HG02852 (cell line): ENCODE data around the gene PARK7.
A peak's percentile ranks its signal among the peaks of the same experiment; 100 is the strongest.

Experiments
- ATAC-seq: cut with Tn5 transposase; IDR thresholded peaks from one replicate; pipeline ENCODE4 v1.9.1; 2021; ENCODE audit warnings: mild to moderate bottlenecking, moderate library complexity; ENCODE audit not compliant: unreplicated experiment

PARK7 gene

DNA sequence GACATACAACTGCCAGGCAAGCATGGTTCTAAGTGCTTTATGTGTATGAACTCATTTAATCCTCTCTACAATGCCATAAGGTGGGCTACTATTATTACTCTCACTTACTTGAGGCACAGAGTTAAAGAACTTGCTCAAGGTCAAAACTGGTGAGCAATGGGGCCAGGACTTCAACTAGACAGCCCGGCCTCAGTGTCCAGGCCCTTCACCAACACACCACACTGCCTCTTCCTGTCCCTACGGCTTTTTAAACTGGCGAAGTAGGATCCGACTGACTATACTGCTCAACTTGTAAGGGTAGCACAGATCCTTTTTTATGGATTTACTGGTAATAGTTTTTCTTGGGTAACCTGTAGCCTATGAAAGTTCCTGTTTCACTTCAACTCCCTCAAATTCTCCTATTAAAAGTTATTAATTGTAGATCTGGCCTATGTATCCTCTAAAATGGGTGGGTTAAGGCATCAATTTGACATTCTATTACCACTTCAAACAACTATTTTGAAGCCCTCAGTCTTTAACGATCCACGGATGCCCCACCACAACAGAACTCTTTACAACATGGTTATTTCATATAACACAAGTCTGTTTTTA is 60.3 kb downstream of the PARK7 start:
- no peak for ATAC-seq

DNA sequence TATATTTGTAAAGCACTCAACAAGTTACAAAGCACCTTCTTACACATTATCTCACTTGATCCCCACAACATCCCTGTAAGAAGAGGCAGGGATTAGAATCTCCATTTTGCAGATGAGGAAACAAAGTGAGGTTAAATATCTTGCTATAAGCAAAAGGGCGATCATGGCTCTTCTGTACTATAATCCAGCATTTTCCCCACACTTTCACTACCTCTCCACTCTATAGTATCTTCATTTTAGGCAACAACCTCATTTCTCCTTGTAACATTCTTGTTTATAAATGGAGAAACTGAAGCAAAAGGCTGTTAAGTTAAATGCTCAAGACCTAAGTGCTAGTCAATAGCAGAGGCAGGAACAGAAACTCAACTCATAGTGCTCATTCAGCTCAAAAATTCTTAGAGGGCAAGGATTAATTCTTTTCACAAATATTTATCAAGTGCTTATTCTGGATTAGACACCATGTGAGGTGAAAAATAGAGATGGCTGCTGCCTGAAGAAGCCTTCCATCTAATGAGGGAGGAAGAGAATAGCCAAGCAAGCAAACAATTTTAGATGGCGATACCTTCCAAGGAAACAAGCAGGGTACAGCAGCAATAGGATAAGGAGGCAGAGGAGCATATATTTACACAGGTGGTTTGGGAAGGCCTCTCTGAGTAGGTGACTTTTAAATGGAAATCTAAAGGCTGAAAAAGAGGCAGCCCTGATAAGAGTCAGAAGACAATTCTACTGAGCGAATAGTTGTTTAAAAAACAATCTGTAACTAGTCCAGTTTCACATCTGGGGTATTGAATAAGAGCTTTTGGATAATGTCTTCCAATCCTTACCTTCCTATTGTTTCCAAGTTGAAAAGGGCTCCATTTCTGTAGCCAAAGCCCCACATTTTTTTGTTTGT is 61.1 kb downstream of the PARK7 start:
- no peak for ATAC-seq

DNA sequence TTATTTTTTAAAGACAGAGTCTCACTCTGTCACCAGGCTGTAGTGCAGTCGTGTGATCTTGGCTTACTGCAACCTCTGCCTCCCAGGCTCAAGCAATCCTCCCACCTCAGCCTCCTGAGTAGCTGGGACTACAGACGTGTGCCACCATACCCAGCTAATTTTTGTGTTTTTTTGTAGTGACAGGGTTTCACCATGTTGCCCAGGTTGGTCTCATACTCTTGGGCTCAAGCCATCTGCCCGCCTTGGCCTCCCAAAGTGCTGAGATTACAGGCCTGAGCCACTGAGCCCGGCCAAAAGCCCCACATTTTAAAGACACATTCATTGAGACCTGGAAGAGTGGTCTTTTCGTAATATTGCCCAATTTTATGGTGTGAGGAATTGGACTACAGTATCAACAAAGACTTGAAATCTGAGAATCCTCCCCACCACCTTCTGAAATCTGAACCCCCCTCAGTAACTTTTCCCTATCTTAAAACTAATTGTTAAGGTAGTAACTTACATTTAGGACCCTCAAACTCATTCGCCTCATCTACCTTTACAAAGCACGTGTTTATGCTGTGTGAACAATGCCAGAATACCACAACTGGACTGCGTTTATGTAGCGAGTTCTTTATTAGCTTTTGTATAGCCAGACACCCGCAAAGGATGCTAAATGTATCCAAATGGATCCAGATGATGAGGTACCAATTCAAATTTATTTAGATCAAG is 61.9 kb downstream of the PARK7 start:
- no peak for ATAC-seq

DNA sequence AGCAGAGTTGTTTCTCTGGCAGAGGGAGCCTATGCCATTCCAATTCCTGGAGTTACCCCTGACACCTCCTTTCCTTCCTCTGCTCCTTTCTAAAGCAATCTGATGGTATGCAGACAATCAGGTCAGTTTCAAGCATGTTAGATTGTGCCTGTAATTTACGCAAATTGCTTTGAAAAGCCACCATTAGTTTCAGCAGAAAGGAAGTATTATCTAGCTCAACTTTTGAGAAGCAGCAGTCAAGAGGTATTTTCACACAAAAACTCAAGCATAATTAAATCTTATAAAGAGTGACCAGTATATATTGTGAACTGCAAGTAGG is 62.4 kb downstream of the PARK7 start:
- no peak for ATAC-seq

DNA sequence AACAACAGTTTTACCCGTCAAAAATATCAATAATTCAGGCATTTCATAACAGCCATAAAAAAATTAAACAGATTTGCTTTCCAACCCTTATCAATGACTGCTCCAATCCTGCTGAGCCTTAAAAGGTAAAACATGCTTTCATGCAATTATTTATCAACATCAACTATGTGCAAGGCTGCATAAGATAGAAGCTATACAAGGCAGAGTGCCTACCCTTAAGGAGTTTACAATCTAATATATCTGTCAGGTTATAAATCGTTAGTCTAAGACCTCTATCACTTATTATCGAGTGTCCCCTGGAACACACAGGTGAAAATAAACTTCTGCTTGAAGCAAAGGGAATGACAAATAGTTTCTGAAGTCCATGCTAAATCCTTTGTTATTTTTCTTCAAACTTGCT is 62.8 kb downstream of the PARK7 start:
- no peak for ATAC-seq

DNA sequence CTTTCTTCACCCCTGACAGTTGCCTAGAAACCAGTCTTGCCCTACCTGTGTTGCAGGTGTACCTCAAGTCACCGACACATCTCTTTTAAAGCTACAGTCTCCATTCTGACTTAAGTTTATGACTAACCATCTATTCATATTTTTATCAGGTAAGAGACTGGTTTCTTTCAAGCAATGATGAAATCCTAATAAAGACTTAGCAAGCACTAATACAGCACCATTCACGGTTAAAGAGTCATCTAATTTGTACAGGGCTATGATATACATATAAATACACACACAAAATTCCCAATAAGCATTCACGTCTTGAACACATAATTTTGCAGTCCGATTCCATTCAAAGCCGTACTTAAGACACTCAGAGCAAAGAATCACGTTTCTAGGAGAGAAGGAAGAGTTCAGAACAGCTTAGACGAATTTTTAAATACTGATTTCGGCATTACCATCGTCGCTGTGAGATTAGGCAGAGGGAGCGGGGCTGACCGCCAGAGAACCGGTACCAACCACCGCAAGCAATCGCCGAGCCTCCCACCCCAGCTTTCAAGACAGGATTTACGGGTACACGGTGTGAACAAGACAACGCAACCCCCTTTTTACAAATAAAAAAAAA is 63.7 kb downstream of the PARK7 start:
- ATAC-seq = no peak

DNA sequence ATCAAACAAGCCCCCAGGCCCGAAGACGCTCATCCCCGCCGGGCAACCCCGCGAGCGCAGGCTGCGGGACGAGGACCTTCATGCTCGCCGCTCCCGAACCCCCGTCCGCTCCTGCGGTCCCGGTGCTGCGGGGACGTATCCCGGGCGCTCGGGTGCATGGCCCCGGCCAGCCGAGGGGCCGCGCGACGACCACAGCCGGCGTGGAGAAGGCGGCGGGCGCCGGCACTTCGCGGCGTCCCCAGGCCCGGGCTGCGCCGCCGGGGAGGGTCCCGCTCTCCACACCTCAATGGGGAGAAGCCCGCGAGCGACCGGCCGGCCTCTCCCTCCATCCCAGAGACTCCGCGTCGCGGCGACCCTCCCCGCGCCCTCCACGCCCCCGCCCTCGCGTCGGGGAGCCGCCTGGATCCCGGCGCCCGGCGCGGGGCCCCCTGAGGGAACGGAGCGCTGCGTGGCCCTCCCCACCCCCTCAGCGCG is 64.2 kb downstream of the PARK7 start:
- ATAC-seq = peak; percentile 25

DNA sequence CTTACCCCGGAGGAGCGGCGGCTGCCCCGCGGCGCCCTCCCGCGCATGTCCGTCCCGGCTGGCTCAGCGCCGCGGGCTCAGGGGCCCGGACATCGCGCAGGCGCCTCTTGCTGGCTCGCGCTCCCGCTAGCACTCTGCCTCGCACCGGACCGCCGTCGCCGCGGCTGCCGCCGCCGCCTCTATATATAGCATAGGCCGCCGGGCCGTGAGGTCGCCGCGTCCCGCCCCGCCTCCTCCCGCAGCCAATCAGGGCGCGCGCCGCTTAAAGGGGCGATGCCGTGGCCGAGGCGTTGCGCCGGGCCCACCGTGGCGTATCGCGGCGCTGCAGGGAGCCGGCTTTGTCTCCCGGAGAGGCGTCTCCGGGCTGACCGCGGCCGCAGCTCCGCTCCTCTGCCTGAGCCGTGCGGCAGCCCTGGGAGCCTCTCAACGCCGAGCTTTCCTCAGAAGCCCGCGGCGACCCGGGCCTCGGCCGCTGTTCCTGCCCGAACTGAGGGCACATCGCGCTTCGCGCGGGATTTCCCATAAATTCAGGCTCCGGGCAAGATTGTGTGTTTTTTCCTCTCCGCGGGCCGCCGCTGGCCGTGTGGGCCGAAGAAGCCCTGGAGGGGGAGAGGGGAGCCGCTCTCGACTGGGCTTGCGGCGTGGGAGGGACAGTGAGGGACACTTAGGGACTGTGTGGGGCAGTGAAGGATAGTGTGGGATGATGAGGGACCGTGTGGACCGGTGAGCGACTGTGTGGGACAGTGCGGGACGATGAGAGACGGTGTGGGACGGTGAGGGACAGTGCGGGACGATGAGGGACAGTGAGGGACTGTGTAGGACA is 64.9 kb downstream of the PARK7 start, which contains the start of gene ERRFI1:
Gene ERRFI1 (minus strand): TSS at position 157 of the 823 bp plus-strand sequence. CDS start 10,690 bp downstream, outside the sequence.
- ATAC-seq = peak; percentile 85

DNA sequence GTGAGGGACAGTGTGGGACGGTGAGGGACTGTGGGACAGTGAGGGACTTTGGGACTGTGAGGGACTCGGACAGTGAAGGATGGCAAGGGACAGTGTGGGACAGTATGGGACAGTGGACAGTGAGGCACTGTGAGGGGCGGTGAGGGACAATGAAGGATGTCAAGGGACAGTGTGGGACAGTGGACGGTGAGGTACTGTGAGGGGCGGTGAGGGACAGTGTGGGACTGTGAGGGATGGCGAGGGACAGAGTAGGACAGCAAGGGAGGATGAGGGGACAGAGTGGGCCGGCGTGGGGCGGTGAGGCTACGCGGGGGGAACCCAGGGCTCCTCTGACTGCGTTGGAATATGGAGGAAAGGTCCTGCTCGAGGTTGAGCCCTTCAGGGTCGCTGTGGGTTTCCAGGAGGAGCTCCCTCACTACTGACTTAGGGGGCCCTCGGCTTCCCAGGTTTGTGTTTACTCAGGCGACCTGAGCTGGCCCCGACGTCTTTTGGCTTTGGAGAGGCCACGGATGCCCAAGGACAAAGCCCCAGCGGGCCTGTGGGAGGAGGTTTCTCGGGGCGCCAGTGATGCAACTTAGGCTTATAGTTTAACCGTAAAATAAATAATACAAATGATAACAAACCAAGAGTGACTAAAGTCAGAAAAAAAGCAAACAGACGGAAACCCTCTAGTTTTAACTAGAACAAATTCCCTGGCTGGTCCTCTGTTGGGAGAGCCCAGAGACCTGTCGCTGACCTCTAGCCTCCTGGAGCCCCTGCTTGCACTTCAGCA is 65.7 kb downstream of the PARK7 start:
- no peak for ATAC-seq

DNA sequence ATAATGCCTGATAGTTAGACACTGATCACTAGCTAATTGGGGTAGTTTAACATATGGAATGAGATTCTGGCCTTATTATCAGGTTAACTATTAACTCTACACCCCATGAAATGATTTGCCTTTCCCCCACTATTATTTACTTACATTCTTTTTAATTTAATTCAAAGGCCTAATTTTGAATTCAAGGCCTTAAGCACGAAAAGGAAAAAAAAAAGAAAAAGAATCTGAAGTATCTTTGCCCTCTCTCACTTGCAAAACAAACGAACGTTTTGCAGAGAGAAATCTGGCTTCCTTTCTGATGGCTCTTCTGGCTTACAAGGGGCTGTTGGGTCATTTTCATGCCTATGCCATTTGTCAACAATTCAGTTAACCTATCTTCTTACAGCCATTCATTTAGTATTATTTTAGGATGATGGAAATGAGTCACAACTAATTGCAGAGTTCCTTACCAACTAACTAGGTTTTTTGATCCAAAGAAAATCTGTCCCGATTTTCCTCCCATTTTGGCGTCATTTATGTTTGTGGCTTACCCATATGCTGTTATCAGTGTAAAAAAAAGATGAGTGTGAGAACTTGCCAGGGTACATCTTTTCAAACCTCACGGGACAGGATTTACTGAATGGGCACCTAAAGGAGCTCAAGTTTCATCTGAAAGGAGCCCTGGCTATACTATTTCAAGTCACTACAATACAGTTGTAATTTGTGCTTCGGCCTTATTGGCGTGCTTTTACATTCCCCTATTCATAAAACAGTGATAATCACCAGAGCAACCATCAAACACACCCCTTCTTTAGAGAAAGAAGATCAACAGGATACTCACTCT is 66.4 kb downstream of the PARK7 start:
- no peak for ATAC-seq

DNA sequence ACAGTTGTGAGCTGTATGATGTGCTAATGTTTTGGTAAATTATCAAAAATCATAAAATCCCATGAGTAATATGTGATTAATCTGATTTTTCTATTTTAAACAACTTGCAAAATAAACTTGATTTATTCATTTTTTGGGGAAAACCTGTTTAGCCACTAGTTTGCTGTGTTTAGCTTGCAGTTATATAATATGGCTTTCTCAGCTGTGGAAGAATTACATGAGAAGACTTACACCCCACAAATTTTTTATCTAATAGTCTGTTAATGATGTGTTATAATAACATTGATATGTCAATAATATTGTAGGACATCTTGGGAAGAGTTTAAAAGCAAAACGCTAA is 67.0 kb downstream of the PARK7 start:
- ATAC-seq = no peak

DNA sequence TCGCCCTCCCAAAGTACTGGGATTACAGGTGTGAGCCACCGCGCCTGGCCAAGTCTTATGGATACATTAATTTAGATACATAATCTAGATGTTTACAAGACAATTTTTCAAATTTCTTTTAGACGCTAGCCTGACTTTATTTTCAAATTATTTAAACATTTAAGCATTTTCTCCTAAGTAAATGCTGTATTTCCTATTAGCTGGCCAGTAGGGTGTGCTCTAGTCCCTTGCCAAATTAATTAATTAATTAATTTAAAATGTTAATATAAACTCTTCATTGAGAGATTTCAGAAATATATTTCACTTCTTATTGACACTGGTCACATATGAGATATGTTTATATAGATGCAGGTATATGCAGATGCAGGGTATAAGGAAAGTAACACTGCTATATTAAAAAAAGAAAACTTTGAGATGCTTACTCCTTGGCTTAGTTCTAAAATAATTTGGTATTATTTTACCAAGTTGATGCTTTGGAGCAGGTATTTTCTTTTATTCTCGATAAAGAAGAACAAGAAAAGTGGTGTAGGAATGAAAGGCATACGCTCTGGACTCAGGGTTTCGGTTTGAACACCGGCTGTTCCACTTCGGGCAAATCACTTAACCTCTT is 69.8 kb downstream of the PARK7 start:
- no peak for ATAC-seq

DNA sequence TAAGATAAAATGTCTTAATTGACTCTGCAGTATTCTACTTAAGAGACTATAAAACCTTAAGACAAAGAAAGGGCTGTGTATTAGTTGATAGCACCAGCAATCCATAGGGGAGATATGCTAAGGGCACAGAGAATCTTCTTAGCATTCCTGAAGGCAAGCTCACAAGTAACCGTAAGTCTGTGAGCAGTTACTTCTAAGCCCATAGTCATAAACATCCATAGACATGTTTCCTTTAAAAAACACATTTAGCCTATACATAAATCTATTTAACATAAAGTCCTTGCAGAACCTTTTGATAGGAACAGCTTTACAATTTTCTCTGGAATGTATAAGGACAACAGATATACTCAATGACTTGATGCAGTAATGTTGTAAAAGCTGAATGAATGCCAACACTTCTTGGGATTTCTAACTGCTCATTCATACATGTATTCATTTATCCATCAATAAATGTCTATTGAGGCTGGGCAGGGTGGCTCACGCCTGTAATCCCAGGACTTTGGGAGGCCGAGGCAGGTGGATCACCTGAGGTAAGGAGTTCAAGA is 70.9 kb downstream of the PARK7 start:
- ATAC-seq = no peak

DNA sequence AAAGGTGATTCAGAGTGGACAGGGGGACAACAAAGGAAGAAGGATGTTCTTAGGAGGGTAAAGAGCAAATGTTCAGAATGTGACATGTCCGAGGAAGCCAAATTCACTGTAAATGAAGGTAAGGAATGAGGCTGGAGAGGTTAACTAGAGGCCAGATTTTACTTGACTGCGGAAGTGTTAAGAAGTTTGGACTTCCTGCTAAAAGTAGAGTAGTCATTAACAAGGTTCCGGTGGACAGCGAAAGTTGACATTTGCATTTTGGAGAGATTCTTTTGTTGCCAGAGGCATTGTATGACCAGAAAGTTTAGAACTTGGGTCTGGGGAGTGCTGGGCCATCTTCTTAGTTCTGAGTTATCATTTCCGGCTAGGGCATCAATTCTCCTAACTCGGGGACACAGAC is 71.8 kb downstream of the PARK7 start:
- ATAC-seq = no peak
